GM21786 (cell line): ENCODE data around the gene DCC.

ENCODE experiments used
- ATAC-seq: cut with Tn5 transposase; IDR thresholded peaks from one replicate; pipeline ENCODE4 v1.9.1; 2021; ENCODE audit not compliant: unreplicated experiment

The DCC gene

DNA sequence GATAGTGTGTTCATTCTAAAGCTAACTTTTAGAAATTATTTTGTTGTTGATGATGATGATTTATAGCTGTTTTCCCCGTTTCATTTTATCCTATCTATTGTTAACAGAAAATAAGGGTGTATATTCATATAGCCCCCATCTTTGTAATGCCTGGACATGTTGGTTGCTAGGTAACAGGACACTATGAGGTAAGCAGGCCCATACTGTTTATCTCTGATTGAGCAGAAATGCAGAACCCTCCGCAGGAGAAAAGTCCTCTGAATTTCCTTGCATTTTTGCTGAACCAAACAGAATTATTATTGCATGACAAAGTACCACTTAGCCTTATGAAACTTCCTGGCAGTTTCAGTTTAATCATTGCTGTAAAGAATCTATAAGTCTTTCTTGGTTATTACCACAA, 339.4 kb downstream of the DCC start:
- no peak for ATAC-seq

DNA sequence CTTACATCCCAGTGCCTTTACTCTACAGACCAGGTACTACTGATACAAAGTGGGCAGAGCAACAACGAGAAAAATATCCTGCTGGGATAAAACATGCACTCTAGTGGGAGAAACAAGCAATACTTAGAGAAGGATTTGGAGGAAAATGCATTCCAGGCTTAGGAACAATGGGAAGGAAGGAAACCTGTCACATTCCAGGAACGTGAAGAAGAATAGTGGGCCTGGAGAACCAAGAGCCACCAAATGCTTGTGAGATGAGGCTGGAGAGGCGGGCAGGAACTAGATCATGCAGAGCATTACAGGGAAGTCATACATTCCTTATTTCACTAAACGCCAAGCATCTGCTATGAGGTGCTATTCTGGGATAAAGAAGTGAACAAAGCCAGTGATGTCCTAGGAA, 342.3 kb downstream of the DCC start:
- ATAC-seq = no peak

- no peak for ATAC-seq
These were observed 345.3 kb downstream of the DCC start for GRCh38 chr18:52685316-52685715.

- no peak for ATAC-seq
These were observed 351.8 kb downstream of the DCC start for GRCh38 chr18:52691841-52692240.

GRCh38 chr18:52694804-52695203, 354.8 kb downstream of the DCC start:
- ATAC-seq = no peak

DNA sequence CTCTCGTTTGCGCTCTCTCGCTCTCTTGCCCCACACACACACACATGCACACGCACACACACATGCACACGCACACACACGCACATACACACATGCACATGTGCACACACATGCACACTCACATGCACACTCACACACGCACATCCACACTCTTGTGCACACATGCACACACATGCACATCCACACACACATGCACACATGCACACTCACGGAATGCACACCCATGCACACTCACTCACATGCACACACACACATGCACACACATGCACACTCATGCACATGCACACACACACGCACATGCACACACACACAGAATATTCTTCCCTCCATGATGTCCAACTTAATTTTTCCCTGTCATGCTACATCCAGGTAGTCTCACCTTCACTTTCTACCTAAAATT, 360.1 kb downstream of the DCC start:
- ATAC-seq = no peak

DNA sequence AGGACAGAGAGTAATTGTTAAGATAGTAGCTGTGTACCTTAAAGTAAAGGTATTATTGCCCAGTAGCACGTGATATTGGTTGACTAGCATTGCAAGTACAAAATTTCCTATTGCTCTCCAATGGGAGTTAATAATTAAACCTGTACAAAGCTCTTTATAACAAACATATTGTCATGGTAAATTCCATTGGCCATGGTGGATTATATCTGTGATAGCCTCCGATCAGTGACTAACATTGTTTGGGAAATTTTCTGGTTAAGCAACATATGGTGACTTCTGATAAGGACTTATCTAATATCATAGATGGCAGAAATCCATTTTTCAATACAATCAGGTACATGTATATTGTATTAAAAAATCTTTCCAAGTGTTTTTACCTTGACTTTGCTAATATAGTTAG, 360.8 kb downstream of the DCC start:
- no peak for ATAC-seq

GRCh38 chr18:52701219-52701935, 361.4 kb downstream of the DCC start:
- no peak for ATAC-seq

- ATAC-seq = no peak
These were observed 375.4 kb downstream of the DCC start for GRCh38 chr18:52715421-52715820.

GRCh38 chr18:52715991-52716390, 376.0 kb downstream of the DCC start:
- ATAC-seq = no peak

DNA sequence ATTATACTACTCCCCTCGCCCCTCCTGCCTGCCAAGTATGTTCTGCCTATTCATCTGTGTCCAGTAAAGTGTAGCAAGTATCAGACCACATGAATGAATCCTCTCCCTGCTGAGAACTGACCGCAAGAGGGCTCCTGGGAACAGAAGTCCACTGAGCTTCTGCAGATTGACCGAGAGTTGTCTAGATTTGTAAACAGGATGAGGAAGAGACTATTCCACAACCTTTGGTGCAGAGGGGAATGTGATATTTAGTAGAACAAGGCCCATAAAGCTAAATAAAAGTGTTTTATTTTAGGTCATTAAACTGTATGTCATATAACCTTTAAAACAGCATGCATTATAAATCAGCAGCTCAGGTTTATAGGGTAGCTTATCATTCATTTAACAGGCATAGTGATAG, 377.0 kb downstream of the DCC start:
- no peak for ATAC-seq

GRCh38 chr18:52722904-52723303, 382.9 kb downstream of the DCC start:
- no peak for ATAC-seq

GRCh38 chr18:52723550-52723970, 383.6 kb downstream of the DCC start:
- ATAC-seq = no peak

DNA sequence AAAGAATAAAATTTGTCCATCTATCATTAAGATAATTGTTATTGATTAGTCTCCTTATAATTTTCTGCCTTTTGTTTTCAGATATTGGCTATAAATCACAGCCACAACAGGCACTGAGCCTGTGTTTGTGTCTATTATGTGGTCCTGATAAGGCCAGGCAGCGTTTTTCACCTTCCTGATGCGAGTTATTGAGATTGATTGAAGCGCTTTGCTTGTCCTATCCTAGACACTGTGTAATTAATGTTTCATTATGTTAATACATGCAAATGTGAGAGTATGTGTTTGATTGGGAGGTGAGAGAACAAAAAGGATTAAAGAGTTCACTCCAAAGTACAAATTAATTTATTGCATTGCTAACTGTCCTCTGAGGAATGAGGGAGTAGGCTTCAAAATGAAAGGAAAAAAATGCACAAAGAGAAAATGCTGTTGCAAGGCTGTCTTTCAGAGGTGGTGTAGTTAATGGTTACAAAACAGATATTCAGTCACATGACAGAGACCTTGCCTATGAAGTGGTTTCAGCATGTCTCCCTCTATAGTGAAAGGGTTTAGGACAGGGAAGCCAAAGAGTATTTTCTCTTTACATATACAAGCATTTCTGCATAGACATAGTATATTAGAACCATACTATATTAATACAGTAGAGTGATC, 391.1 kb downstream of the DCC start:
- ATAC-seq = no peak

DNA sequence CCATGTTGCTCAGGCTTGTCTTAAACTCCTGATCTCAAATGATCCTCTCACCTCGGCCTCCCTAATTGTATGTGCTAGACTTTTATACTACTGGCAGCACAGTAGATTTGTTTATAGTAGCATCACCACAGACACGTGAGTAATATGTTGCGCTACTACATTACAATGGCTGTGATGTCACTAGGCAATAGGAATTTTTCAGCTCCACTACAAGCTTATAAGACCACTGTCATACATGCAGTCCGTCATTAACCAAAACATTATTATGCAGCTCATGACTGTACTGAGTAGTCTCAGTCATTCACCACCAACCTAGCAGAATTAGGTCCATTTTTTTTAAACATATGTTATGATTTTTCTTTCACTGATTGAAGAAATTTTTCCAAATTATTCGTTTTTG, 398.9 kb downstream of the DCC start:
- ATAC-seq = no peak

DNA sequence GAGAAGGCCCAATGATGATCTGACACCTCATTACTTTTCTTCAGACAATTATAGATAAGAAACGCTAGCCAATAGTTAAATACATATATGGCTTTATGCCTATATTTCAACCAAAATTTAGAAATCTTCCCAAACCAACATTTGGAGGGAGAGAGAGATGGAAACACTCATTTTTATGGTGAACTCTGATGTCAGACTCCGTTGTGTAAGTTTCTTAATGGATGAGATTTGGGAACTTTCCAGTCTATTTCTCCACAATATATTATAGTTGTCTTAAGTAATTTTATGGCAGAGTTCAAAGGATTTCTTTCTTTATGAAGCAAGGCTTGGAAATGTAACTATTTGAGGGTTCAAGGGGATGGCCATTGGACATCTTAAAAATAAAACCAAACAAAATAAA, 407.0 kb downstream of the DCC start:
- ATAC-seq = no peak

GRCh38 chr18:52747869-52748268, 407.9 kb downstream of the DCC start:
- ATAC-seq = no peak

GRCh38 chr18:52748343-52748742, 408.3 kb downstream of the DCC start:
- no peak for ATAC-seq

DNA sequence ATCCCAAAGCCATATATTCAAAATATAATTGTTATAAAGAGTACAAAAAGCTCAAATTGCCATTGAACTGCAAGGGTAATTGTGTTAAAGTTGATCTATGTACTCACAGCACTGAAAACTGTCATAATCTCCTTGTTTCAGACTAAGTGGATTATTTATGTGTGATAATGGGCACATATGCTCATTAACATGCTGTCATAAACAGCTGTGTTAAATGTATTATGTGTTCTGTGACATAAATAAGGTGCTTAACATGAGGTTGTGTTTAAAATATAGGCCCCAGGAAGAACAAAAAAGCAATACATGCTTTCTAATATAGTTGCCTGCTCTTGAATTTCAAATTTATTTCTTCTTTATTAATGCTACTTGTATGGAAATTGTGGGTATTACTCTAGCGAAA, 409.5 kb downstream of the DCC start:
- no peak for ATAC-seq

- ATAC-seq = no peak
These were observed 411.0 kb downstream of the DCC start for GRCh38 chr18:52750995-52751394.

- ATAC-seq = no peak
These were observed 424.3 kb downstream of the DCC start for GRCh38 chr18:52764316-52764715.

DNA sequence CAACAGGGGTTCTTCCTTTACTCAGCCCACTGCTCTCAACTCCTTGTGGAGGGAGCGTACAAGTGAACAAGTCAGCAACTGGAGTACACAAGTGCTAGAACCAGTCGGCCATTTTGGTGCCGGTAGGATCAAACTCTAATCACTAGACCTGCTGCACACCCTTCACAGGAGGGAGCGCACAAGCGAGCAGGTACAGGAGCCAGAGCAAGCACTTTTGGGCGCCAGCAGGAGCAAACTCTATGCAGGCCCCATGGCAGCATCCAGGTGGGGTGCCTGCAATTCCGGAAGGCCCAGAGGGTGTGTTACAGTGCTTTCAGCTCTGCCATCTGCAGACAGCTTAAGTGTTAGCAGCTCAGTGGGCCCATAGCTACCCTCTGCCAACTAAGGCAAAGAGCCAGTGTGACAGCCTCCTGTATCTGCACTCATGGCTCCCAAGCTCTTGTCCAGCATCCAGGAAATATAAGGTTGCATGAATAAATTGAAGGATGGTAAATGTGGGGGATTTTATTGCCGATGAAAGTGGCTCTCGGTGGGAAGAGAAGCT, 426.1 kb downstream of the DCC start:
- no peak for ATAC-seq

- no peak for ATAC-seq
These were observed 441.1 kb downstream of the DCC start for GRCh38 chr18:52781113-52781512.
